ENCODE measurements around the gene CDH12. TPM values are rescaled to one million over a fixed set of nuclear protein-coding genes. Genes with fewer than 3 reads are reported as not detected.

Gene CDH12
- not detected in 5 replicates for total RNA-seq (2022; extraction: Qiagen RNA extraction)

DNA sequence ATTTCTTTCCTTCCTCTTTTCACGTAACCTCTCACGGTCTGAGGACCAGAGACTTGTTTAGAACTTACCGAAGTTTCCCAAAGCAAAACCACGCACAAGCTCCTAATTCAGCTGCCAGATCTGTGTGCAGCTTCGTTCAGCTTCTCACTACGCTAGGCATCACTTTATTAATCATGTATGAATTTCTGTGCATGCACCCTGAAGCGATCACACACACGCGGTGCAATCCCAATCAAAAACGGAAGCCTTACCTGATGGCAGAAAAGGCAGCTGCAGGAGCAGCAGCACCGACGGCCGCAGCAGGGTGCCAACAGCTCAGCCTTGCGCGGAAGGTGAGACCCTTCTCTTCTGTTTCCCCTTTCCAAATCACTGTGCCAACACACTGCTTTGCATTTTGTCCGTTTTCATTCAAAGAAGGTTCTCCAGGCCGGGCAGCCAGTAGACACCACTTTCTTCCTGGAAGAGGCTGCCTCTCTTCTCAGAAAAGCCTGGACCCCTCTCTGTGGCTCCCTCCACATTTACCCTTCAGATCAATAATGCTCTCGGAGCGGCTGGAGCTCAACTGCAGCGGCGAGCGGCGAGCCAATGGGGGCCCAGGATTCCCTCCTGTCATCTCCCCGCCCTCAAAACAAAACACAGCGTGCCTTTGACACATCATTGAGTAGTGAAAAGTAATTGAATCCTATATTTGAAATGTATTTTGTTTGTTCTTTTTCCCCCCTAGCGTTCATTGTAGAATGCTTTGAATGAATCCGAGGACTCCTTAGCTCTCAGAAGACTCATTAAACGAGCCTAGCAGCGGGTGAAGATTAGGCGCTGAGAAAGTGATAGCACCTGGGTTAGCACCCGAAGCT, at the start of gene CDH12:
TSS of gene CDH12 (minus strand) at position 538 of the 854 bp plus-strand sequence.

All from A549 treated with CORT108297 at 1 μM for 4 hours (cell line).